KBM-7 (cell line): ENCODE results near the gene FAM222B.
"Not testable (repeated sequence)": the region's sequence is repeated elsewhere in the genome, so short reads cannot be mapped to it uniquely, and the experiment has no call there.

Experiments
- DNase-seq: peaks from one replicate; pipeline ENCODE4 v3.0.0-alpha.2; 2015
- in situ Hi-C: fragments of 300-500 bp; cut with MboI; formaldehyde crosslinking; loops from 2 replicates; pipeline ENCODE4 v1.14.3; 2020; ENCODE audit warnings: low sequenced_read_pairs, low pct_unique_long_range_greater_than_20kb, mixed read lengths

The FAM222B gene

DNA sequence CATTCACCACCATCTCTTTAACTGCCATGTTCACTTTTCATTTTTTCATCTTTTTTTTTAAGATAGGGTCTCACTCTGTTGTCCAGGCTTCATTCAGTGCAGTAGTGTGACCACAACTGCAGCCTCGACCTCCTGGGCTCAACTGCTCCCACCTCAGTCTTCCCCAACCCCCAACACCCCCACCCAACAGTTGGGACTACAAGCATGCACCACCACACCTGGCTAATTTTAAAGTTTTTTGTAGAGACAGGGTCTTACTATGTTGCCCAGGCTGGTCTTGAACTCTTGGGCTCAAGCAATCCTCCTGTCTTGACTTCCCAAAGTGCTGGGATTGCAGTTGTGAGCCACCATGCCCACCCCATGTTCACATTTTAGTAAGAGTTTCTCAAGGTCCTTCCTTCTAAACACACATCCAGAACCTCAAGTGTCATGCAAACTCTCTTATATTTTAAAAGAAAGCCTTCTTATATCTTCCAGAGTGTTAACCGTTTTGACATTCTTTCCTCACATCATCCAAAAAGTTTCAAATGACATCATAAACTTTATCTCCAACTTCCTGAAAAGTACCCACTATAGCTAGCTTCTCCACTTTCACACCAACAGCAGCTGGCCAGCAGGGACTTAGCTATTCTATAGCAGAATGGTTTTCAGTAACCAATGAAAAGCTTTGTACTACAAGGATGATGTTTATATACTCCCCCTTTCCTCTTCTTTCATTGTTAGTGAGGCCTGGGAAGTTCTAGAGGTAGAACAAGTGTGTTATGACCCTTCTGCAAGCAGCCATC is 49.5 kb downstream of the FAM222B start:
- in situ Hi-C loops, result no loop called here
- DNase-seq, result peak; percentile 78

DNA sequence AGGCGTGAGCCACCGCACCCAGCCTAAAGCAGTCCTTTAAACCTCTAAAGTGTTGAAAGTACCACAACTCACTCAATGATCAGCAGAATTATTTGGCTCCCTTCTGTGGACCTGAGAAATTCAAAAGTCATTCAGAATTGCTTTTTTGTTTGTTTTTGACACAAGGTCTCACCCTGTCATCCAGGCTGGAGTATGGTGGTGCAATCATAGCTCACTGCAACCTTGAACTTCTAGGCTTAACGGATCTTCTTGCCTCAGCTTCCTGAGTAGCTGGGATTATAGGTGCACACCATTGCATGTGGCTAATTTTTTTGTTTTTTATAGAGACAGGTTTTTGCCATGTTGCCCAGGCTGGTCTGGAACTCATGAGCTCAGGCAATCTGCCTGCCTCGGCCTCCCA is 54.5 kb downstream of the FAM222B start:
- in situ Hi-C loops, result no loop called here
- DNase-seq, result no peak

DNA sequence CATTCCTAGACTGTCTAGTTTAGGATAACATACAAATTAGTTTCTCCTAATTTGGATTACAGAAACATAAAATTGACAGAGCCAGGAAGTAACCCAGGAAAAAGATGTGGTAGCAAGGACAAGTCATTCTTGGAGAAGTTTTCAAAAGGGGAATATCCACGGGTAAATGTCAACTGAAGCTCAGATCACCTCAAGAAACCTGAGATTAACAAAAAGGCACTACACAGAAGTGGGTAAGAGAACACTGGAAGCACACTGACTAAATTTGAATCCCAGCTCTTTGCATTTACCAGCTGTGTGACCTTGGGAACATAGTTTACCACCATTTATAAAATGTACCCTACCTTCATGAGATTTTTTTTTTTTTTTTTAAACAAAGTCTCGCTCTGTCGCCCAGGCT is 59.4 kb downstream of the FAM222B start:
- no peak for DNase-seq
- in situ Hi-C loops, result no loop called here

DNA sequence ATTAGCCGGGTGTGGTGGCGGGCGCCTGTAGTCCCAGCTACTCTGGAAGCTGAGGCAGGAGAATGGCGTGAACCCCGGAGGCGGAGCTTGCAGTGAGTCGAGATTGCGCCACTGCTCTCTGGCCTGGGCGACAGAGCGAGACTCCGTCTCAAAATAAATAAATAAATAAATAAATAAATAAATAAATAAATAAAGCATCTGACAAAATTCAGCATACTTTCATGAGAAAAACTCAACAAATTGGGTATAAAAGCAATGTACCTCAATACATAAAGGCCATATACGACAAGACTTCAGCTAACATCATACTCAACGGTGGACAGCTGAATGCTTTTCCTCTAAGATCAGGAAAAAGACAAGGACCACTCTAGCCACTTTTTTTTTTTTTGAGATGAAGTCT is 63.0 kb downstream of the FAM222B start:
- in situ Hi-C loops, DNase-seq: not testable (repeated sequence)

- DNase-seq, result no peak
- in situ Hi-C loops, result no loop called here
Measured at GRCh38 chr17:28777178-28777577, 65.4 kb downstream of the FAM222B start.

DNA sequence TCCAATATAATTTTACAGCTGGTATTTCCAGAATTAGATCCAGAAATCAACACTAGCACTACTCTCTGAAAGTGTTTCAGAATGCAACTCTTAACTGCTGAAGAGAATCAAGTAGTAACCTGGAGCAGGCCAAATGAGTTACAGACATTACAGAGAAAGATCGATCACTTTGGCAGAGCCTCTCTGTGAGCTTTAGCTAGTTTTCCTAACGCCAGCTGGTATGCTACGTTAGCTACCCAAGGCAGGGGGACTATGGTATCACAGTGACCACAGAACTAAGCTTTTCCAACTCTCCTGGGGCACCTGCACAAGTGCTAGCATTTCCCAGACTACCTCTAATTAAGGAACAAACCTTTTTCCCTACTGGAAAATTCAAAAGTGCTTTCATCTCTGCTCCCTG is 68.4 kb downstream of the FAM222B start:
- in situ Hi-C loops, result no loop called here
- DNase-seq, result no peak

DNA sequence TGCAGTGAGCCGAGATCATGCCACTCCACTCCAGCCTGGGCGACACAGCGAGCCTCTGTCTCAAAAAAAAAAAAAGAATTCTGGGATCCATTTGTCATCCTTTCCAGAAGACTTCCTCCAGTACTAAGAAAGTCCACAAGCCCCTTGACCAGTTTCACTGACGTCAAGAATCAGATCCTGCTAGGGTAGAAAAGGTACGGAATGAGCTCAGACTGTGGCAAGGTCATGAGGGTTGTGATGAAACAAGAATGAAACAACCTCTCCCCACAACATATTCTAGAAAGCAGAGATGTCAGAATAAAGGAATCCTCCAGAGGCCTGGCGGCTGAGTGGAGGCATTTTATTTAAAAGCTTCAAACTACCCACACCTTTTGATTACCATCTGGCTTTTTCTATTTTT is 68.9 kb downstream of the FAM222B start:
- in situ Hi-C loops, result no loop called here
- DNase-seq, result no peak

- no peak for DNase-seq
- in situ Hi-C loops, result no loop called here
Measured at GRCh38 chr17:28765038-28765437, 77.6 kb downstream of the FAM222B start.

DNA sequence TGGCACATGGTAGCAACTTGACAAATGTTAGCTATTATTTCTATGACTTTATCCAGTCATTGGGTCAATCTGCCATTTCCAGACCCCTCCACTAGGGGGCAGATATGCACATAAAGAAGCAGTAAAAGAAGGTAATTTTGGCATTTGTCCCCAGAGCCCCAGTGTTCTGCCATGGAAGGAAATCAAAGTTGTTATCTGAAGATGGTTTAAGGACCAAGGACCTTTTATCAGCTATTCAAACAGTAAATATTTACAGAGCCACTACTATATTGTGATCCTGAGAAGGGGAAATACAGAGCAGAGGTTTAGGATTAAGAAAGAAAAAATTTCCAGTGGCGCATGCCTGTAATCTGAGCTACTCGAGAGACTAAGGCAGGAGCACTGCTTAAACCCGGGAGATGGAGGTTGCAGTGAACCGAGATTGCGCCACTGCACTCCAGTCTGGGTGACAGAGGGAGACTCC is 78.8 kb downstream of the FAM222B start:
- in situ Hi-C loops, result no loop called here
- peak; percentile 84 for DNase-seq

DNA sequence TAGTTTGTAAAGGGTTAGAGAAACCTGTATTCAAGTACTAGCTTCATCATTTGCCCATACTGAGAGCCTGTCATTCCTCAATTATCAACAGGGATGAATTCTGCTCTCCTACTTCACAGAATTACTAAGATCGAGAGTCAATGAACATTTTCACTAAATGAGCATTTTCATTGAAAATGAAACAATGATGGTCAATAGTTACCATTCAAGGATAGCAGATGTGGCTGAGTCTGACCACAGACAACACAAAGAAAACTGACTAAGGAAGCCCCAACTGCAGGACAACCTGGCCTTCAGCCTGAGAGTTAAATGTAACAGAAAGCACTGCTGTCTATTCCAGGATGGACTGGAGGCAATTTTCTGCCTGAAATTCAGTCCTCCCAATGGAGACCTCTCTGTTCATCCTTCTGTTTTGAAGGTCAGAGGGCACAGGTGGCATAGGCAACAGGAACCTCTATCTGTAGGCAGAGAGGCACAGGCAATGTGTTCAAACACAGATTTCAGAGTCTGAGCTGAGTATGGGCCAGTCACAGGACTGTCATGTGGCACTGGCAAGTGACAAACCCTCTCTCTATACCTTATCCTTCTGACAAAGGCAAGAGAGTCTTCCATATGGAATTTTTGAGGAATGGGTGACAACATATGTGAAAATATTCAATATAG is 79.3 kb downstream of the FAM222B start:
- in situ Hi-C loops, result no loop called here
- no peak for DNase-seq

DNA sequence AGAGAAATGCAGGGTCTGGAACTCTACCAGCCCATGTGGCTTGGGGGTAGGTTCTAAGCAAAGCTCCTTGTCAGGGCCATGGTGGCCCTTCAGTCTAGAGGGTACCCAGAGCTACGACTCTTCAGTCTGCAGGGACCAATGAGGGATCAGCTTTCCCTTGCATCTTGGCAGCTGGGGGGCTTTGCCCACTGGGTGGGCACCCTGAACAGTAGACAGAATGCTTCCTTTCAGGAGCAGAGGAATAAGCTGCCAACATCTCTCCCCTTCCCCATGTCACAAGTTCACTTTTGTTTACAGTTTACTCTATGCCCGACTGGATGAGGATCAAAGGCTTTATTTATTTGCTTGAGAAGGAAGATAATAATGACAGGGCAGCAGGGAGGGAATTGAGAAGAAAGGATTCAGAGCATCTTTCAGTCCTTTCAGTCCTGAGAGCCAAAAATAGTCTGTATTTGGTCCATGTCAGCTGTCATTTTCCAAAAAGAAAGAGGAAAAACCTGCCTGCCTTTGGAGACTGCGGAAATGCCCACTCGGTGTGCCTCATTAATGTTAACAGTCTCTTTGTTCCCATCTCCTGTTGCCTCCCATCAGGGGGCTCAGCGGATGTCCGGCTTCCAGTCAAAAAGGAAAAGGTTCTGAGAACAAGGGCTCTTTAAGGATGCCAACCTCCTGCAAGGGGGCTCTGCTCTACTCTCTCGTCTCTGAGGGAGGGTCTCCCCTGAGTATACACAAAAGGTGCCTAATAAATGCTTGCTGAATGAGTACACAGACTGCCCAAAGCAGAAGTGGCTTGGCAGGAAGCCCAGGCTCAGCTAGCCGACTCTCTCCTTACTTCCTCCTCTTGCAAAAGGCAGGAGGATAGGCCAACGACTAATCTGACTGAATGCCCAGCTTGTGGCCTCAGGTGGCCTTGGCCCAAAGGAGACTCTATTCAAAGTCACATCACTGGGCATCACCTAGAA is 81.7 kb downstream of the FAM222B start:
- in situ Hi-C loops, result no loop called here
- DNase-seq, result peak; percentile 81

GRCh38 chr17:28759256-28759865 is 83.2 kb downstream of the FAM222B start:
- no peak for DNase-seq
- in situ Hi-C loops, result no loop called here

- DNase-seq, result no peak
- in situ Hi-C loops, result no loop called here
Measured at GRCh38 chr17:28758411-28759121, 84.0 kb downstream of the FAM222B start.

DNA sequence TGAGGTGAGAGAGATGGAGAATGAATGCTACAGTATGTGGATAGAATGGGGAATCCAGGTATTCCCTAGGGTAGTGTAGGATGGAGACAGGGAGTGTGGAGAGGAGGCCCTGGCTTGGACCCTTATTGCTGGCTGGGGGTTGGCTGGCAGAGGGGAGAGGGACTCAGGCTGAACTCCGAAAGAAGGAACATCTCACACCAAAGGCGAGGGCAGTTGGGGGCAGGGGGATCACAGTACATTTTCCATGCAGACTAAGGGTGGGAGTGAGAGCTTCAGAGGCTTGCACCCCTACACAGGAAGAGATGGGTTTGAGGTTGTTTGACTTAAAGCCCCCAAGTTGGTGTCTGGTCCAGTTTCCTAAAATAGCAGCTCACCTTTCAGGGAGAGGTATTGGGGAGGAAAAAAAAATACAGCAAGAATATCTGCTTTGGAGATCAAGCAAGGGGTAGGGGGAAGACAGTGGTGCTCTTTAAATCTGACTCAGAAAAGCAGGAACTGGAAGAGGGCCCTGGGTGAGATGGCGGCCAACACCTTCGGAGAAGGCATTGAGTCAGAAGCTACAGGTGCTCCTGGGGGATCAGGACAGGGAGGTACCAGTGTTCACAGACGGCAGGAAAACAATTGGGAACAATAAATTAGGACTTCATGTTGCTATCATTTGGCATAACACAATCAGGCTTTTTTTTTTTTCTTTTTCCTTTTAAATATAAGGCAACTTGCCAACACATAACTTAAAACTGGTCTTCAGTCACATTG is 86.4 kb downstream of the FAM222B start:
- no peak for DNase-seq
- in situ Hi-C loops, result no loop called here

DNA sequence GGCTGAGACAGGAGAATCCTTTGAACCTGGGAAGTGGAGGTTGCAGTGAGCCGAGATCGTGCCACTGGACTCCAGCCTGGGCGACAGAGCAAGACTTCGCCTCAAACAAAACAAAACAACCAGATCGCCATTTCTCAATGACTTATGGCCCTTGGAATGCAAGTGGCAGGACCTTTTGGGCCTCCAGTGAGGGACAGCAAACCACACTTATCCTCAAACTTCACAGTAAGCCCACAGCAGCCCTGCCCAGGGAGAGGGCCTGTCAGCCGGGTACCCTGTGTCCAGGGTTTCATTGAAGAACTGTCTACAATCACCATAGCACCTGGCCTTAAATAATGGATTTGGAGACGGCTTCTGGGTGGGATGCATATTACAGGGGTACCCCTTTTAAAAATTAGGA is 87.1 kb downstream of the FAM222B start:
- in situ Hi-C loops, result no loop called here

GRCh38 chr17:28751600-28752366 is 90.8 kb downstream of the FAM222B start:
- DNase-seq, result no peak
- in situ Hi-C loops, result no loop called here

More for the DNA sequence above, 87.1 kb downstream of the FAM222B start:
- DNase-seq, result no peak
